WTC11 (cell line): ENCODE results near the gene TNFAIP8L1.

Experiments used
- CBFB ChIP-seq: sonication (generic); formaldehyde crosslinking; IDR thresholded peaks from 2 replicates; pipeline ENCODE4 v1.8.1; 2022; ENCODE audit warnings: mild to moderate bottlenecking, low read depth, missing genetic modification reagents
- CTCF ChIP-seq: fragments of 200-600 bp; IDR thresholded peaks from 2 replicates; pipeline ENCODE4 v1.8.0; 2022; ENCODE audit warnings: antibody characterized with exemption
- E2F4 ChIP-seq: sonication (generic); formaldehyde crosslinking; IDR thresholded peaks from 2 replicates; pipeline ENCODE4 v1.8.1; 2022; ENCODE audit warnings: low read depth, mild to moderate bottlenecking, moderate library complexity, missing genetic modification reagents, borderline replicate concordance
- FOXK1 ChIP-seq: sonication (generic); formaldehyde crosslinking; IDR thresholded peaks from 2 replicates; pipeline ENCODE4 v1.8.0; 2022; ENCODE audit warnings: mild to moderate bottlenecking, moderate library complexity, missing genetic modification reagents
- GTF2I ChIP-seq: fragments of 250-450 bp; sonication (Bioruptor Pico); conservative IDR thresholded peaks from 2 replicates; pipeline ENCODE4 v1.4.0; 2021; ENCODE audit warnings: mild to moderate bottlenecking
- NFATC4 ChIP-seq: fragments of 250-450 bp; sonication (Bioruptor Pico); IDR thresholded peaks from 2 replicates; pipeline ENCODE4 v1.9.0; 2021; ENCODE audit warnings: mild to moderate bottlenecking
- TEAD4 ChIP-seq: sonication (generic); formaldehyde crosslinking; IDR thresholded peaks from 2 replicates; pipeline ENCODE4 v1.8.0; 2022; ENCODE audit warnings: mild to moderate bottlenecking, missing genetic modification reagents
- ZNF121 ChIP-seq: sonication (generic); formaldehyde crosslinking; IDR thresholded peaks from 2 replicates; pipeline ENCODE4 v1.8.0; 2023; ENCODE audit warnings: missing genetic modification reagents
- ZNF317 ChIP-seq: sonication (generic); formaldehyde crosslinking; IDR thresholded peaks from 2 replicates; pipeline ENCODE4 v1.8.1; 2023; ENCODE audit warnings: low read depth, mild to moderate bottlenecking, moderate library complexity, missing genetic modification reagents, borderline replicate concordance
- TF ChIP-seq, protein P1 (sequence below): sonication (generic); formaldehyde crosslinking; IDR thresholded peaks from 2 replicates; pipeline ENCODE4 v1.8.0; 2022; ENCODE audit warnings: mild to moderate bottlenecking, missing genetic modification reagents

DNA sequence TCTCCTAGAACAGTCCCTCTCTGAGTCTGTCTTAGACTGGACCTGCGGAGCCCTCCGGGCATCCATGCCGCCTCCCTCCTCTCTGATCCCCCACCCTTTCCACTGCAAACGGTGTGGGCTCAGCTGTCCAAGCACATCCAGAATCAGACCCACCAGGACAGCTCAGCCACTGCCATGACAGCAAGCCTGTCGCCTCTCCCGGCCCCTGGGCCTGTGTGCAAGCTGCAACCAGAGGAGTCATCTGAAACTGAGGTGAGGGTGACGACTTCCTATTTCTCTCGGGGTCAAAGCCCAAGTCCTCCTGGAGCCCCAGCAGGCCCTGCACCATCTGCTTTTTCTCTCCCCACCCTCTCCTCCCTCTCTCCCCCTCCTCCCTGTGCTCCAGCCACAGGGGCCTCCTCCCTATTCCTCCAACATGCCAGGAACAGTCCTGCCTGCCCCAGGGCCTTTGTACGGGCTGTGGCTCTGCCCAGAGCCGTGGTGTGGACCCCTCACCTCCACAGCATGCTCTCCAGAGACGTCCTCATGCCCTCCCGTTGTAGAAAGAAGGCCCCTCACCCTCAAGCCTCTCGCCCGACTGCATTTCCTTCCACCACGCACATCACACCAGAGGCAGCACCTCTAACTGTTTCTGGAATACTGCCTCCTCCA is 54.3 kb downstream of the TNFAIP8L1 start:
- TF ChIP-seq, protein P1, sequence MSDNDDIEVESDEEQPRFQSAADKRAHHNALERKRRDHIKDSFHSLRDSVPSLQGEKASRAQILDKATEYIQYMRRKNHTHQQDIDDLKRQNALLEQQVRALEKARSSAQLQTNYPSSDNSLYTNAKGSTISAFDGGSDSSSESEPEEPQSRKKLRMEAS (CRISPR knock-in tag) = no peak
- TF ChIP-seq CBFB (CRISPR knock-in tag) (no peak), FOXK1 (CRISPR knock-in tag) (no peak), E2F4 (CRISPR knock-in tag) (no peak), CTCF (no peak), ZNF317 (CRISPR knock-in tag) (no peak), NFATC4 (no peak), TEAD4 (no peak), GTF2I (CRISPR knock-in tag) (no peak), ZNF121 (CRISPR knock-in tag) (no peak)
